ENCODE measurements around the gene ATP5F1D.

The ATP5F1D gene

DNA sequence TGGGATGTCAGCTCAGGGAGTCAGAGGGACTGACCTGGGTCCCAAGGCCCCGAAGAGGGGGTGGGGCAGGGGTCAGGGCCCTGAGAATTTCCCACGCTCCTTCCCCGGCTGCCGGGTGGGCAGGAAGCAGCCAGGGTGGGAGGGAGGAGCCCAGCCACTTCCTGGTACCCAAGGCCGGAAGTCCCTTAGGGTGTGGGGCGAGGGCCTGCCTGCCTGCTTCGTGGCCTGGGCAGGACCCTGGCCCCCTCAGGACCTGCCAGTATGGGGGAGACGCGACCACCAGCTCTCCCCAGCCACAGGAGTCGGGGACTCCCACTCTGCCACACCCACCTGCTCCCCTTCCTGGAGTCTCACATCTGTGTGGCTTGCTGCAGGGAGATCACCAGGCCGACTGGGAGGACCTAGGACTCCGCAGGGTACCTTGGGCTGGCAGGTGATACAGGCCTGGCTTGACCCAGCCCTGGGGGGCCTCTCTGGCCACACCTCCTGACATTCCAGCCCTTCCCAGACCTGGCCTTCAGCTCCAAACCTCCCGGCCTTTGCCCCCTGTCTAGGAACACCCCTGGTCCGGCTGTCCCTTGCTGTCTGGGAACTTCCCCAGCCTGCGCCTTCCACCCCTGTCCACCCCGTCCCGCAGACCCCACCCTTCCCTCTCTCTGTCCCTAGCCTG lies 17.8 kb downstream of the ATP5F1D start:
- no peak for DNase-seq (ENCODE audit: low read depth)

DNA sequence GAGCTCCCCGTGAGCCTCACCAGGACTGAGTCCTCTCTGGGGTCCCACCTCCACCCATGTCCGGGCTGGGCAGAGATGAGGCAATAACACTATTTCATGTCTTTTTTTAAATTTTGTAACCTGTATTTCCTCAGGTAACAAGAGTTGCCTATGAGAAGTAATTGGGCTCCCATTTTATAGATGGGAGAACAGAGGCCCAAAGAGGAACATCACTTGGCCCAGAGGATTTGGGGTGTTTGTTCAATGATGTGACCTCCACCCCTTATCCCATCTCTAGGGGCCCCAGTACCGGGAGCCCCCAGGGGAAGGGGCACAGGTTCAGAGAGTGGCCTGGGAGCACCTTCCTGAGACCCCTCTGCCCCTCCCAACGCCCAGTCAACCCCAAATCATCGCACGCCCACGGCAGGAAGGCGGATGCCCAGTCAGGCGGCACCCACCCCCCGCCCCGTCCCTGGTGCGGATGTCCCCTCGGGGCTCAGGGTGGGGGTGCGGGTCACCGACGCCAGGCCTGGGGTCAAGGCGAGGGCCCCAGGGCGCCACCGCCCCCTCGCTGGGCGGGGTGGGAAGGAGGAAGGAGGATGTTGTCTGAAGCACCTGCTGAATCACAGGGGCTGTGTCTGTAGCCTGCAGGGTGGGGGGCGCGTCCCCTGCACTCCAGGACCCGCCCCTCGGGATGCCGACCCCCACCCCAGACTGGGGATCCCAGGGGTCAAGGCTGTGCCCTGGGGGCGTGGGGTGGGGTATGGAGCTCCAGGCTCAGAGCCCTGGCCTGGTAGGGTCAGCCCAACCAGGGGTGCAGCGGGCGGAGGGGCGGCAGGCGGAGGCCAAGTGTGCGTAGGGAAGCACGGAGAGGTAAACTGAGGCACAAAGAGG lies 18.6 kb downstream of the ATP5F1D start:
- no peak for DNase-seq (ENCODE audit: low read depth)

DNA sequence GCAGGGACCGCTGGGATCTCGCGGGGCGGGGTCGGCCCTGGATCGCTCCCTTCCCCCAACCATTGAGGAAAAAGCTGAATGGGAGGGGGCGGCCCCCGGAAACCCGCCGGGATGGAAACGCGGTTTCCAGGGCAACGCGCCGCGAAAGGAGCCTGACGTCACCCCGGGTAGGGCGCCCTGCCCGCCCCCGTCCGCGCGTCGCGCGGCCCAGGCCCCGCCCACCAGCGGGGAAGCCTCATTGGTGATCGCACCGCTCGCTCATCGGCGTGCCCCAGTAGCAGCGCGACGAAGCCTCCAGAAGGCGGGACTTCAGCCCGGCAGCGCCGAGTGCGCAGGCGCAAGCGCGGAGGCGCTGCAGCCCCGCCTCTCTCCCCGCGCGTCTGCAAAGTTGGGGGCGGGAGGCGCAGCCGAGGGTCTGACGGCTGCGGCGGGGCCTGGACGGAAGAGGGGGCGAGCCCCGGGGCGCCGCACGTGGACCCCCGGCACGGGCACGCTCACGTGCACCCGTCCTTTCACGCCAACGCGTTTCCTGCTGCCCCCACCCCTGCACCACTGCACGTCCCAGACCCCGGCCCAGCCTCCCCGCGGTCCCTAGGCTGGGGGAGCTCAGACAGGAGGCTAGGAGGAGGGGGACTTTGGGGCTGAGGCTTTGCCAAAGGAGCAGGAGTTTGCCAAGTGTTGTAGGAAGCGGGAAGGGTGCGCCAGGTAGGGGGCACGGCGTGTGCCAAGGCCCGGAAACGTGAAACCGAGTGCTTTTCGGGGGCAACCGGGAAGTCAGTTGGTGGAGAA lies 19.4 kb downstream of the ATP5F1D start:
- DNase-seq (ENCODE audit: low read depth) = no peak

DNA sequence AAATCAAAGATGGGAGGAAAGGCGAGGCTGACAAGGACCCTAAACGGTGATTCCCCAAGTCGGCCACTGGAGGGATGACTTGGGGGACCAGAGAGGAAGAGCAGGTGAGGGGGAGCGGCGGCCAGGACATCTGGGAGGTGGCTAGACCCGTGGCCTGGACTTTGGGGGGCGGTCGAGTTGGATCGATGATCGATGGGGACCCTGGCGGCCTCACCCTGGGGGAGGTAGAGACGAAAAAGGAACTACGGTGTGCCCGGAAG lies 19.9 kb downstream of the ATP5F1D start:
- no peak for DNase-seq (ENCODE audit: low read depth)

DNA sequence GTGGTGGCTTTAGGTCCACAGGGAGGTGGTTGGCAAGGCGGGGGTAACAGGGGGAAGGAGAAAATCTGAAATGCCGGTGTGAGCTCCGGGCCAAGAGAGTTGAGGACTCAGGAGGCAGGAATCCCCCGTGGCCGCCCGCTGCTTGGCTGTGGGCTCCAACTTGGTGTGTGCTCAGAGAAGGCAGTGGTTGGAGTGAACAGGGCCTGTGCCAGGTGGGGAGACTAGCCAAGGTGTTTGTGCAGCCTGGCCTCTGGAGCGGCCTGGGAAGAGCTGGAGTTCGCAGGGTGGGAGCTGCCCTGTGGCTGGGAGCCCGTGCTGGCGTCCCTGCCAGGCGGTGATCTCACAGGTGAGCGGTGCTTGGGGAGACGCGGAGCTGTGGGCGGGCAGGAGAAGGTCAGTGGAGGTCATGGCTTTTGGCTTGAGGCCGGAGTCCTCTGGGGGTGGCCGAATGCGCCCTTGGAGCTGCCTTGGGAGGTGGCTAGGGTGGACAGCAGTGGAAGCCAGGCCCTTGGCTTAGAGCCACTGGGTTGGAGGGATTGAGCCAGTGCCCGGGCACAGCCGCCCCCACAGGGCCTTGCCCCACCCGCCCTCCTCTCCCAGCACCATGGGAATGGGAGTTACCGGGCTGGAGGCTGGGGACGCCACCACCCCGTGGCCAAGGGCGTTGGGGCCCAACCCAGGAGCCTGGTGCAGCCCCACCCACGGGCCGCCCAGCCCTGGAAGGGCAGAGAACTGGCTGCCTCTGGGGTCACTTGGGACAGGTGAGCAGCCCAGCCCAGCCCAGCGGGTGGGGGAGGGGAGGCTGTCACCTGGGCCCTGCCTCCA lies 20.5 kb downstream of the ATP5F1D start:
- DNase-seq (ENCODE audit: low read depth) = no peak

DNA sequence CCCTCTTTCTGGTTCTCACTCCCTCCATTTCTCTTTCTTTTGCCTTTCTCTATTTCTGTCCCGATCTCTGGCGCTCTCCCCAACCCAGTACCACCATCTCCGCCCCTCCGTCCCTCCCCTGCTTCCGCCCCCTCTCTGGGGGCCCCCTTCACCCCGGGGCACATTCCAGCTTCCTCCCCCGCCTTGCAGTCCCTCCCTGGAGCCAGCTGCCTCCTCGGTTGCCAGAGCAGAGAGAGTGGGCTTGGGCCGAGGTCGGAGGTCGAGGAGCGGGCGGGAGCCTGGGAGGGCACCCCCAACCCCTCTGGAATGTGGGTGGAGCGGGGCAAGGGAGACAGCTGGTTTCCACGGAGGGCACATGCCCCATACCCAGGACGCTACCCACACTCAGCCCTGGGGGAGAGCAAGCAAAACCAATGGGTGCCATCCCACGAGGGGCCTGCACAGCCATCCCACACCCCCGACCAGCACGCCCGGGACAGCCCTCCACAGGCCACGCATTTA lies 21.1 kb downstream of the ATP5F1D start:
- no peak for DNase-seq (ENCODE audit: low read depth)

DNA sequence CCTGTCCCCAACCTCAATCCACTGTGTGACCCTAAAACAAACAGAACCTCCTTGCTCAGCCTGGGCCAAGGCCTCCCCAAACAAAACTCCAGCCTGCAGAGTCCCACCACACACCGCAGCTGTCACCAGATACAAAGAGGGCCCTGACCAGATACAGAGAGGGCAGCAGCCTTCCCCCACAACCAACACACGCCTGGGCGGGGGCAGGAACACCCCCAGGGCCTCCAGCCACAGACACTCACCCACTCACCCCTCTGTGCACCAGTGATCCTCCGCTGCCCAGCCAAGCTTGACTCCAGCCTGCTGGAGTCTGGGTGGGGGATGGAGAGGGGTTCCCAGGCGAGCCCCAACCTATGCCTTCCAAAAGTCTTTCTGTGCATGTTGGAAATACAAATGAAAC lies 21.6 kb downstream of the ATP5F1D start:
- DNase-seq (ENCODE audit: low read depth) = no peak

DNA sequence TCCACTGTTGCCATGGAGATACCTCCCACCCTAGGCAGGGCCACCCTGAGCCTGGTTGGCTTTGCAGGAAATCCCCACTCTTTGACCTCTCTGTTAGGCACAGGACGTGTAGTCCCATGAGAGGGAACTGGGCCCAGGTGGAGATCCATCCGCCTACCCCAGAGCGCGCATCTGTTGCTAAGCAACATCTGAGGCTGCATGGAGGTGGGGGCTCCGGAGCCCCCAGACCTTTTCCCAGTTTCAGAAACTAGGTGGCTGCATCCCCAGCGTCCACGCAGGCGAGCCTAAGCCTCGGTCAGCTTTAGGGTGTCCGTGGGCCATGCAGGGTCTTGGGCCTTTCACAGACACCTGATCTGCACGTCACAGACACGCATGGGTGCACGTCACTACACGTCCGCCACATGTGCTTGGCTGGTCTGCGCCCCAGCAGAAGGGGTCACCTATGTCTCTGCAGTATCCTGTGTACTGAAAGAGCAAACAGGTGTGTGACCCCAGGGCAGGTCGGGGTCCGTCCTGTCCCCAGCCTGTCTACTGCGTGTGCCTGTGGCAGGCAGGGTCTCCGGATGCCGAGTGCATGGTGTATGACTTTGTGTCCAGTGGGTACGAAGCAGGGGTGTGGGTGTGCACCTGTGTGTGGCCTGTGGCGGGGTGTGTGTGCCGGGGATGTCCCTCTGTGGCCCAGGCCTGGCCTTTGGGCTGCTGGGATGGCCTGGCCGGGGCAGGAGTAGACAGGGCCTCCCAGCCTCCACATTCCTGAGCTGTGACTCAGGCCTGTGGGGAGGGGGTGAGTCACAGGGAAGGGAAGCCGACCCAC lies 23.5 kb downstream of the ATP5F1D start:
- no peak for DNase-seq (ENCODE audit: low read depth)

DNA sequence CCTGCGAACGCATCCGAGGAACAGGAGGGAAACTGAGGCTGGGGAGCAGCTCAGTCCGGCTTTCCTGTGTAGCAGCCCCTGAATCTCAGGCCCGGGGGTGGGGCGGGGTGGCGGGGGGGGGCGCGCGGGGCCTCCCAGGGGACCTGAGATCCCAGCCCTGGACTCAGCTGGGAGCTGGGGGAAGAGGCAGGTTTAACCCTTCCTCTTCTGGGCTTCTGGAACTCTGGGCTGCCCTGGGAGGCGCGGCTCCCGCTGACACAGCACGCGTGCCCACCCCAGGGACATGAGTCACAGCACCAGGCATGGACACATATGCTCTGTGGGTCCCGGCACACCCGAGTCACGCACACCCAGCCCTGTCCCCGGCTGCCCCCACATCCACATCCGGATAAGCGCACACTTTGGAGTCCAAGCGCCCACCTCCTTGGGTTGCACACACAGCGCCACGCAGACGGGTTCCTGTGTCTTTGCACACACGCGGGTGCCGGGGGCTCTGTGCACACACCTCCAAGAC lies 24.1 kb downstream of the ATP5F1D start:
- DNase-seq (ENCODE audit: low read depth) = no peak

DNA sequence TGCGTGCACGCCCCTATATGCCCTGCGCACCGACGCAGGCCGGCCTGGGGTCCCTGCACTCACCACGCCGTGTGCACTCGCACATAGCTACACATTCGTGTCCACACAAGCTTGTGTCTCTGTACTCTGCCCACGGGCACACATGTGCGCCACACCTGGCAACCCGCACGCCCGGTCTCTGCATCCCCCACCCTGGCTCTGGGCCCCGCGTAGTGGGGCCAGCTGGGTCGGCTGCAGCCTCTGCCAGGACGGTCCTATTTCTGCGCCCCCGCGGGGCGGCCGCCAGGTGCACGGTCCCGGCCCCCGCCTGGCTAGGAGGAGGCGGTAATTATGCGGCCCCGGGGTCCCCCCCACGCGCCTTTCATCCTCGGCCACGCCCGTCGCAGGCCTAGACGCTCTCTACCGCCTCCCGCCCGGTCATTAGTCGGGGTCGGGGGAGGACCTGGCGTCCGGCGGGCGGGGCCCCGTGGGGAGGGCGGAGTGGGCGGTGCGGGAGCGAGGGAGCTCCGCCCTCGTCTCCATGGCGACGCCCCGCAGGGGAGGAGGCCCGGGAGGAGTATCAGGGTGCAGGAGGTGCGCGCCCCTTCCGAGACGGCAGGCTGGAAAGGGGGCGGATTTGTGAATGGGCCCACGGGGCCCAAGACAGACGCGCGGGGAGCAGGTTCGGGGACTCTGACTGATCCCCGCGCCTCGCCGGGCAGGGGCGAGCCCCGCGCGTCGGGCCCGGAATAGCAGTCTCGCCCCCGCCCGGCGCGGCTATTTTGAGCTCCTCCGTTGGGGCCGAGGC lies 24.8 kb downstream of the ATP5F1D start:
- no peak for DNase-seq (ENCODE audit: low read depth)

DNA sequence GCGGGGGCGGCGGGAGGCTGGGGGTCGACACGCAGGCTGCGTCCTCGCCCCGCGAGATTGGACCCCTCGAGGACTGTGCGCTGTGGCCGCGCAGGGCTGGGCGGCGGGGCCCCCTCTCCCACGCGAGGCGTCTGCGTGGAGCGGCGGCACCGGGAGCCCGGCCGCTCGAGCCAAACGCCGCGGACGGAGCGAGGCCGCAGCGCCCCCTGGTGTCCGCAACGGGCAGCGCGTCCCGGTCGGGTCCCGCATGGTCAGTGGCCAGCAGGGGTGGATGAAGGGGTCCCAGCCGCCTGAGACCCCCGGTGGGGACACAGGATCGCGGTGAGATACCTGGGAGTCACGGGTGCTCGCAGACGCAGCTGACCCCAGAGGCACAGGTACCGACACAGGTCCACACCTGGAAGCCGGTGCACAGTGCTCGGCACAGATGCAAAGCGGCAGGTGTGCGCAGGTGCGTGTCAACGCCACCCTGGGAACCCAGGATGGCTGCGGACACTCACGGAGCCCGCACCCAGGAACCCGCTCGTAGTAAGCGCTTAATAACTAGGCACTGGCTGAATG lies 25.4 kb downstream of the ATP5F1D start:
- DNase-seq (ENCODE audit: low read depth) = no peak

DNA sequence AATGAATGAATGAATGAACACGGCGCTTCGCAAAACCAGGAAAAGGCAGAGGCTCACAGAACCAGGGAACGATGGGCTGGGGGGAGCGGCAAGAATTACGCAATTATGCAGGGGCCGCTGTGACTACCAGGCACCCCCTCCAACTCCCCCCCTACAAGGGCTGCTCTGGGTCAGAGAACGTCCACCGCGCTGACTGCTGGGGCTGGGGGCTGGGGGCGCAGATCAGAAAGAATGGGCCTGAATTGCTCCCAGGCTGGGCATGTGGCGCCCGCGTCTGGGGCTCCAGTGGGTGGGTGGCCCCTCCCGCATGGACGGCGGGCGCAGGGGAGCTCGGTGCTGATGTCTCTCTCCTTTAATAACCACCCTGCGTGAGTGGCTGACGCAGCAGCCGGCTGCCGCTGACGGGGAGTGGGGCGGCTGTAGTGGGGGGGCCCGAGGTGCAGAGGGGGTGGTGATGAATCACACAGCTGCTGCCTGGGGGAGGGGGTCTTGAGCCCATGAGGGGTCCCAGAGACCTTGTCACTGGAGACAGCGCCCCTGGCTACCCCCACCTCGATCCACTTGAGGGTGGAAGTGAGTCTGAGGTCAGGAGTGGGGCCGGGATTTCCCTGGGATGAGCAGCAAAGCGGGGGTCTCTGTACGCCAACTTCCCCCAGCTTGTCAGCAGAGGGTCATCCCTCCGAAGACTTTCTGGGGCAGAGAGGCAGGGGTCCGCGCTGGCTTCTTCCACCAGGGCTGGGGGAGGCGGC lies 26.1 kb downstream of the ATP5F1D start:
- DNase-seq (ENCODE audit: low read depth) = no peak

DNA sequence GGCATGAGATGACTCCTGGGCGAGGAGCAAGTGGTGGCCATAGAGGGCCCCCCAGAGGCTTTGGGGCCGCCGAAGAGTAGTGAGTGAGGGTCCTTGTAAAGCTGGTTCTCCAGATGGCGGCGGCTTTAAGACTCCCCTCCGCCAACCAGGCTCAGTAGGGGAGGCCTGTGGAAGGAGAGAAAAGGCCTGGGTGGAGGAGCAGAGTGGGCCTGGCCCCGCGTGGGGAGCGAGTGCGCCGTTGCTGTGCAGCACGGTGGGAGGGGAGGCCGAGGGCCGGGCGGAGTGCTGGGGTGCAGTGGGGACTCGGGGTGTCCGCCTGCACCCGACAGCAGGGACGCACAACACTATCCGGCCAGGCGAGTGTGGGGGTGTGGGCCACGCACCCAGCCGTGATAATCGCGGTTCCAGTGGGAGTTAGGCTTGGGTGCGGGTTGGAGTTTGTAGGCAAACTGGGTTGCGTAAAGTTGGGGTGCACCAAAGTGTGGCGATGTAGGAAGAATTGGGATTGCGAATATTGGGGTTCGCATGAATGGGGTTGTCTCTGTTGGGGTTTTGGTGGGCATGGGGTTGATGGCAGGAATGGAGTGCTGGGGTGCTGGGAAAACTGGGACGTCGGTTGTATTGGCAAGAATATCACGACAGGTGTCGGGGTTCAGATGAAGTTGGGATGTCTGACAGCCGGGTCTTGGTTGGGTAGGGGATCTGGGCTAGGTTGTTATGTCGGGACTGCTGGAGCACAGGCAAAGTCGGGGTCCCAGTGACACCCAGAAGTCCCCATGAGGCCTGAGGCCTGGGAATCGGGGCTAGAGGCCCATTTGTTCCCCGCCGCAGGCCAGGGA lies 26.9 kb downstream of the ATP5F1D start:
- no peak for DNase-seq (ENCODE audit: low read depth)

DNA sequence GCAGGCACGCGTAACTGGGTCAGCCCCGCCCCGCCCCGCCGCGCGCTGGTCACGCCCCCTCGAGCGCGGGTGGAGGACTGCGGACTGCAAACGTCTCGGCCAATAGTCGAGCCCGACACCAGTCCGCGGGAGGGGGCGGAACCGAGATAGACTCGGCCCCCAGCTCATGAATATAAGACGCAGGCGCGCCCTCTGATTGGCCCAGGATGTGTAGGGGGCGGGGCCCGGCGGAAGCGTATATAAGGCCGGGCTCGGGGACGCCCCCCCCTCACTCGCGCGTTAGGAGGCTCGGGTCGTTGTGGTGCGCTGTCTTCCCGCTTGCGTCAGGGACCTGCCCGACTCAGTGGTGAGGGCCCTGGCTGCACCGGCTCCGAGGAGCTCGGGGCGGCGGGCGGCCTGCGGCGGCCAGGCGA lies 27.5 kb downstream of the ATP5F1D start, which contains the start of gene CIRBP:
CIRBP (plus strand) TSS at position 268 of the 413 bp plus-strand sequence. CDS start 1,602 bp downstream, outside the sequence.
- peak; percentile 93 for DNase-seq (ENCODE audit: low read depth)

DNA sequence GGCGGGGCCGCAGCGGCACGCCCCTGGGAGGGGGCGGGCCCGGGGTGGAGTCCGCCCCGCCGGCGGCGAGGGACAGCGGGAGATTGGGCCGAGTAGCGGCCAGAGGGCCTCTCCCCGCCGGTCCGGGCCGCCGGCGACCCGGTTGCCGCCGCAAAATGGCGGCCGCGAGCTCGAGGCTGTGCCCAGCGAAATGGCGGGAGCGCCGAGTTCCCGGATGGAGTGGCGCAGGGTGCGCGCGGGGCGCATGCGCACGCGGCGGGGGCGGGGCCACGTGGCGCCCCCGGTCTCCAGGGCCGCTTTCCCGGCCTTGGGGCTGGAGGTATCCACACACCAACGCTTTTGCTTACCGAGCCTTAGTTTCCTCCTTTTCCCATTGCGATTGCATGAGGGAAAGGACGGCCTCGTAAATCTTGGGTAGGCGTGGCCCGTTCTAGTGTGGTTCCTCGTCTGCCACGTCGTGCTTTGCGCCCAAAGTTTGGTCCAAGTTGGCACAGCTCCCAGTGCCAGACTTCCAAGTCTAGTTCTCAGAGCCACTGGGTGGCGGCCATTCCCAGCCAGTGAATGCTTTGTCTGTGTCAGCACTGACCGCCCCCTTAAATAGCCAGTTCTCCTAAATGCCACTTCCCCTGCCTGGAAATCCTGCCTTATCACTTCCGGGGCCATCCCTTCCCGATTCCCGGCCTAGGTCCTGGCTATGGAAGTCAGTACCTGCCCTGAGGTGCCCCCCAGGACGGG lies 28.1 kb downstream of the ATP5F1D start:
- DNase-seq (ENCODE audit: low read depth) = no peak

DNA sequence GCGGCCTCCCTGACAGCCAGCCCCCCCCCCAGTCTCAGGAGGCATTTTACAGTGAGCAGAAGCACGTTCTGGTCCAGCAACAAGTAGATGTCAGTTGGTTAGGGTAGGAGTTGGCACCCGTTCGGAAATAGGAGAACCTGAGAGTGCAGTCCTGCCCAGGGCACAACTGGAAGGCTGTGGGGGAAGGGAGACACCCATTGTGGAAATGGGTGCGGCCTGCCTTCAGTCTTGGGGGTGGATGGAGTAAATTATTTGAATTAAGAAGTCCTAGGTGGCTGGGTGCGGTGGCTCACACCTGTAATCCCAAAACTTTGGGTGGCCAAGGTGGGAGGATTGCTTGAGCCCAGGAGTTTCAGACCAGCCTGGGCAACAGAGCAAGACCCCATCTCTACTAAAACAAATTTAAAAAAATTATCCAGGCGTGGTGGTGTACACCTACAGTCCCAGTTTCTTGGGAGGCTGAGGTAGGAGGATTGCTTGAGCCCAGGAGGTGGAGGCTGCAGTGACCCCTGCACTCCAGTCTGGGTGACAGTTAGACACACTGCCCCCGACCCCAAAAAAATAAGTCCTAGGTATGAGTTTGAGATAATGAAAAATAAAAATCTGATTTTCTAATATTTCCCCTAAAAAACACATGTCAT lies 28.8 kb downstream of the ATP5F1D start:
- DNase-seq (ENCODE audit: low read depth) = no peak

Measured in non-pigmented ciliary epithelial cell (primary cell).